GM23338 (cell line): ENCODE measurements around the gene EVX2.

ENCODE experiments used
- CTCF ChIP-seq, 2 experiments: fragments of 200-600 bp in 1 of 2; sonication (generic) in 1 of 2; conservative IDR thresholded peaks; 2 replicates each; pipeline versions ENCODE4 v1.5.1 to v1.6.1; 2016 to 2017; ENCODE audit warnings: antibody characterized with exemption in 2 of 2, low read depth in 2 of 2, mild to moderate bottlenecking in 2 of 2, moderate library complexity in 1 of 2
- EZH2phosphoT487 ChIP-seq: fragments of 200-600 bp; sonication (generic); IDR thresholded peaks from one replicate; pipeline ENCODE4 v1.8.1; 2018; ENCODE audit warnings: antibody characterized with exemption; ENCODE audit not compliant: unreplicated experiment

GRCh38 chr2:176127774-176128072 is 44.0 kb upstream of the EVX2 start:
- TF ChIP-seq EZH2phosphoT487 (no peak), CTCF (conservative IDR thresholded peaks at IDR 0.05; ENCODE audit: low read depth in 2 of 2) (no peak)
